Activated T-cell treated with anti-CD3 and anti-CD28 coated beads, Interleukin-2, amount 50 U/mL, for 4 hours (primary cell): Measurements from ENCODE around the gene SRPRB. TPM values are rescaled to one million over a fixed set of nuclear protein-coding genes. Genes with fewer than 3 reads are reported as not detected.

ENCODE experiments used
- ATAC-seq, 2 donors: fragments of 200-7000 bp; cut with Tn5 transposase; one replicate each; pipeline ENCODE4 v1.10.0; 2021
- DNase-seq: peaks from one replicate; pipeline ENCODE4 v3.0.0-alpha.2; 2020
- H3K27me3 Mint-ChIP-seq: one replicate; pipeline ENCODE4 v1.8.0; 2021; ENCODE audit warnings: low read depth, mixed read lengths
- H3K36me3 Mint-ChIP-seq: one replicate; pipeline ENCODE4 v1.8.0; 2022; ENCODE audit warnings: mixed read lengths; ENCODE audit not compliant: insufficient read depth
- H3K4me1 Mint-ChIP-seq: one replicate; pipeline ENCODE4 v1.8.0; 2021; ENCODE audit warnings: low read depth, mixed read lengths
- H3K4me3 Mint-ChIP-seq: one replicate; pipeline ENCODE4 v1.8.0; 2021; ENCODE audit warnings: mild to moderate bottlenecking, moderate library complexity, mixed read lengths
- H3K9me3 Mint-ChIP-seq: one replicate; pipeline ENCODE4 v1.8.0; 2021; ENCODE audit warnings: mixed read lengths
- total RNA-seq, 3 donors: library from RNA; stranded (reverse); gene quantifications; one replicate each; pipeline ENCODE4 v1.2.1, GENCODE V29; 2021

SRPRB gene
- total RNA-seq, 3 donors from 2014 or later, result 156 to 169 (median 166) TPM

DNA sequence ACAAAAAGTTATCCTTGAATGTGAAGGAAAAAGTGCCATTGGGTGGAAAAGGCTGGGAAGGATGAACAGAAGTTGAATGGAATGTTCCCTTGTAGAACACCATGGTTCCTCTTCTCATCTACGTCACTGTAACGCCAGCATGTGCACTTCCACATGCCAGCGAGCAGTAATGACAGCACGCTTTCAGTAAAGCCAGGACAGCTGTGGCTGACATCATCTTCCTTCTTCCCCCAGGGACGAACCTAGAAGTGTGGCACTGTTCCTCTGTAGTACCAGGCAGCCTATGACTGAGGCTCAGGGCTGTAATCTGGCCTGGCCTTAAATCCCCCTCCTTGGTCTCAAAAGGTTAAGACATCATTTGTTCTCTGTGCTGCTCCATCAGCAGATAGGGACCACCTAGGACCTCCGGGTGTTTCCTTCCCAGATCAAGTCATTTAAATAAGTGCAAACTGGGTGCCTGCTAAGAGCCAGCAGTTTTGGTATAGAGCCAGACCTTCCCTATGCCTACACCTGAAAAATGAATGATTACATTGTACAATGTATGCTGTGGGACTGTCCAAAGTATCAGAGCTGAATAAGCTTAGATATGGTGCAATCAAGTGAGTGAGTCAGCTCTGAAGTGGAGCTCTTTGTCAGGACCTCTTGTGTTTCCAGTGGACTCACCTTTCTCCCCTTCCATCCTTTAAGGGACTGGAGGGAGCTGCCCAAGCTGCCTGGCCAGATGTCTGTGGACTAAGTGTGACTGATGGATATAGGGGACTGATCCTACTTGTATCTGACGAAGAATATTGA is 5.6 kb upstream of the SRPRB start:
- peaks cover 18% of the 10 kb centered on the region for H3K27me3 Mint-ChIP-seq
- ATAC-seq (no peak), DNase-seq (no peak)
- H3K36me3 Mint-ChIP-seq, result peaks cover 1% of the 10 kb centered on the region
- no peak overlapping the region for H3K4me3 Mint-ChIP-seq
- peaks cover 2% of the 10 kb centered on the region for H3K4me1 Mint-ChIP-seq
- H3K9me3 Mint-ChIP-seq, result no peaks in the 10 kb centered on the region

DNA sequence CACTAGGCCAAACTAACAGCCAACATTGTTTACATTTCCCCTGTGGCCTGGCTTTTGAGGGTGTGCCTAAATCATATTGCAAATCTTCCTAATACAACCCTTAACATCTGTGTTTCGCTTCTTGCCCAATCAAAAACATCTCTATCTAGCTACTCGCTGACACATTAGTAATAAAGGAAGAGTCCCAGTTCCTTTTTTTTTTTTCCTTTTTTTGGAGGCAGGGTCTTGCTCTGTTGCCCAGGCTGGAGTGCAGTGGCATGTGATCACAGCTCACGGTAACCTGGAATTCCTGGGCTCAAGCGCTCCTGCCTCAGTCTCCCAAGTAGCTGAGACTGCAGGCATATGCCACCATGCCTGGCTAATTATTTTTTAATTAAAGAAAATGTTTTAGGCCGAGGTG is 2.1 kb upstream of the SRPRB start:
- ATAC-seq (no peak), DNase-seq (no peak)
- Mint-ChIP-seq H3K27me3 (peaks cover 8% of the 10 kb centered on the region), H3K4me1 (peaks cover 27% of the 10 kb centered on the region), H3K9me3 (no peaks in the 10 kb centered on the region), H3K36me3 (peaks cover 15% of the 10 kb centered on the region), H3K4me3 (no peak overlapping the region)

DNA sequence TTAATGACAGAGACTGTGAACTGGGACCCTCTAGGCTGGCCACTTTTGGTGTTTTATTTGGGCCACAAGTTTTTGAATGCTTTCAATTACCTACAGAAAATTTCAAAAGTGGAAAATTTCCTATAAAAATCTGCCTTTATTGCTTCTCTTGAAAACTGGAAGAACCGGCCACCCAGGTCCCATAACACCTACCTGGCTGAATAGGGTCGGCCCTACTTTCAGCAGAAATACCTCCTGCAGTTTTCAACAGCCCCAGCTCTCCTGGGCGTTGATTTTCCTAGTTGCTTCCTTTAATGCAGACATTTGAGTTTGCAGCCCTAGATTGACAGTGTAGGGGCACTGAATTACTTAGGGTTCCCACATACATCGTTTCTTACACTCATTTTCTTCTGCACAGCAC is 719 bp upstream of the SRPRB start:
- peaks cover 28% of the 10 kb centered on the region for H3K4me1 Mint-ChIP-seq
- DNase-seq, result no peak
- ATAC-seq, result no peak
- H3K27me3 Mint-ChIP-seq, result peaks cover 8% of the 10 kb centered on the region
- no peaks in the 10 kb centered on the region for H3K9me3 Mint-ChIP-seq
- peak overlapping the region; percentile 98 for H3K4me3 Mint-ChIP-seq
- H3K36me3 Mint-ChIP-seq, result peaks cover 21% of the 10 kb centered on the region

DNA sequence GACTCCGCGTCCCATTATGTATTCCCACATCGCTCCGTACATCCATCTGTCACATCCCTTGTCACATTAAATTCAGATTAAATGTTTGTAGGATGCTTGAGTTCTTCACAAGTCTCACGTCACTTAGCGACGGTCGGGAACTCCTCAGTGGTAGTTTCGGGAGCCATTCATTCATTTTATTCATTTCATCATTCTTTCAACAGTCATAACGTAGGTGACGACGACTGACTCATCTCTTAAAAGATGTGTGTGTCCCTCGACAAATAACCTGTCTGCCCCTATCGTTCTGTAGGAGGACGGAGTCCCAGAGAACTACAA is 272 bp upstream of the SRPRB start:
- H3K9me3 Mint-ChIP-seq, result no peaks in the 10 kb centered on the region
- peaks cover 31% of the 10 kb centered on the region for H3K4me1 Mint-ChIP-seq
- peaks cover 24% of the 10 kb centered on the region for H3K36me3 Mint-ChIP-seq
- DNase-seq (no peak), ATAC-seq (no peak)
- peak overlapping the region; percentile 98 for H3K4me3 Mint-ChIP-seq
- H3K27me3 Mint-ChIP-seq, result peaks cover 6% of the 10 kb centered on the region

DNA sequence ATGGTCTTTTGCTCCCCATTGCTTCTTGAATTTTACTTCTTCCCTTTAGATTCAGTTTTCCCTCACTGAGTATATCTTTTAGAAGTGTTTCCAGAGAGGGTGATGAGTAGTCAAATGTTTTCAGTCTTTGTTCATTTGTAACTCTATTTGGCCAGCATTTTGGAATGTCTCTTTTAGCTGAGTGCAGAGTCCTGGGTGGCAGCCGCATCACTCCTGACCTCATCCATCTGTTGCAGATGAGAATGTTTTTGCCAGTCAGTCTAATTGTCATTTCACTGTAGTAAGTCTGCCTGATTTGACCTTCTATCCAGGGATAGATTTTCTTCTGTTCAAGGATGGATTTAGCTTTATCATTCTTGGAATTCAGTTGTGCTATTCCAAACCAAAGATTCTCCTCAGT is 7.3 kb downstream of the SRPRB start:
- no peak overlapping the region for H3K4me3 Mint-ChIP-seq
- peaks cover 51% of the 10 kb centered on the region for H3K36me3 Mint-ChIP-seq
- no peaks in the 10 kb centered on the region for H3K9me3 Mint-ChIP-seq
- peaks cover 23% of the 10 kb centered on the region for H3K4me1 Mint-ChIP-seq
- no peak for DNase-seq
- no peaks in the 10 kb centered on the region for H3K27me3 Mint-ChIP-seq
- no peak for ATAC-seq

DNA sequence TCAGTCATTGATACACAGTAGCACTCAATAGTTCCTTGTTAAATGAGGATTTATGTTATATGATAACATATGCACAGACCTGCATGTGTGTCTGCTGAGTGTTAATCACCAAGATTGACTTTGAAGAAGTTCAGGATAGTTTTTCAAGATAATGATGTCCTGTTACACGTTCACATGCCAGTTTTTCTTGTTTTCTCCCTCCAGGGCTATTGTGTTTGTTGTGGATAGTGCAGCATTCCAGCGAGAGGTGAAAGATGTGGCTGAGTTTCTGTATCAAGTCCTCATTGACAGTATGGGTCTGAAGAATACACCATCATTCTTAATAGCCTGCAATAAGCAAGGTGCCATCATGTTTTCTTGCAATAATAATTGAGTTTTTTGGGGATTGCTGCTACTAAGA is 9.8 kb downstream of the SRPRB start:
- Mint-ChIP-seq H3K27me3 (no peaks in the 10 kb centered on the region), H3K9me3 (no peaks in the 10 kb centered on the region), H3K4me3 (no peak overlapping the region), H3K4me1 (peaks cover 12% of the 10 kb centered on the region), H3K36me3 (peaks cover 43% of the 10 kb centered on the region)
- no peak for ATAC-seq
- no peak for DNase-seq

DNA sequence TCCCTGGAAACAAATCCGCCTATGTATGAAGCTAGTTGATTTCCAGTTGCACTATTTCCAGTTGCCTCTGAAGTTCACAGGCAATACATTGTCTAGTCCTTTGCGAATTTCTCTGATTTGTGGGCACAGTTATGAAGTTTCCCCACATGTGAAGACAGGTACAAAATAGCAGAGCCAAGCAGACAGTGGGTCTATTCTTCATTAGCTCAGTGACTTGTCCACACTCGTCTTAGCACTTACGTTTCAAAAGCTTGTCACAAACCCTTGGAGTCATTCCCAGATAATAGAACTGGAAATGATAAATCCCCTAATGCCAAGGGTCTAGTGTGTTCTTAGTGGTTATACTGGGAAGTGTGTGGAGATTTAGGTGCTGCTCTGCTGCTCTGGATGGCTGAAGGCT is 14.5 kb downstream of the SRPRB start:
- Mint-ChIP-seq H3K4me1 (peaks cover under 1% of the 10 kb centered on the region), H3K4me3 (no peak overlapping the region), H3K9me3 (no peaks in the 10 kb centered on the region), H3K36me3 (peaks cover 52% of the 10 kb centered on the region), H3K27me3 (no peaks in the 10 kb centered on the region)
- ATAC-seq (no peak), DNase-seq (no peak)

DNA sequence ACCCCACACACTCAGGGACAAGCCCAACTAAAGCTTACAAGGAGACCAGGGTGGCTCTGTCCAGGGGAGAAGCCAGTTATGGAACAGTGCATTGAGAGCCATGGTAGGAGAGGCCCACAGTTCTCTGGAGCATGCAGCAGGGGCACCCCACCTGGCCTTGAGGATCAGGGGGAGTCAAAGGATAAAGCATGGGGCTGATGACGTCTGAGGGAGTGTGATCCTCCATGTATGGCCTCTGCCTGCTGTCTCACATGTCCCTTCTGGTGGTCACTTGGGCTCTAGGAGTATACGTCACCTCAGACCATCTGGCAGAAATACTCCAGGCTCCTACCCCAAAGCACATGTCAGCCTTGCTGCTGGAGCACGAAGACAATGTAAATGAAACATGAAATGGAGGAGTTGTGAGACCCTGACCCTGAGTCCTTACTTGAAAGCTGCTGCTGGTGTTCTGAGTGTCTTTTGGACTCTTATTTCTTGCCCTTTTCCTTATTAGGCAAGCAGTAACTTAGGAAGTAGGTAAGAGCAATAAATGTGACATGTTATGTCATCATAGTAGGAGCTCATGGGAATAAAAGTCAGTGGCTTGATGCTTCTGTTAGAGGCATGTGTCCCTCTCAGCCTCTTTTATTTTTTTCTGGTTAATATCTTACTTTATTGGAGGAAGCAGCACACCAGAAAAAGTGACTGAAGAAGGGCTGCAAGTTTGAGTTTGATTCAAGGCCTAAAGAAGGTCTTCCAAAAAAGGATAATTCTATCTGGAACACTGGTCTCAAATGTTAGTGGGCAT is 15.5 kb downstream of the SRPRB start:
- H3K4me3 Mint-ChIP-seq, result no peak overlapping the region
- no peak for DNase-seq
- H3K27me3 Mint-ChIP-seq, result no peaks in the 10 kb centered on the region
- peaks cover 54% of the 10 kb centered on the region for H3K36me3 Mint-ChIP-seq
- no peak for ATAC-seq
- H3K9me3 Mint-ChIP-seq, result no peaks in the 10 kb centered on the region
- H3K4me1 Mint-ChIP-seq, result no peaks in the 10 kb centered on the region

DNA sequence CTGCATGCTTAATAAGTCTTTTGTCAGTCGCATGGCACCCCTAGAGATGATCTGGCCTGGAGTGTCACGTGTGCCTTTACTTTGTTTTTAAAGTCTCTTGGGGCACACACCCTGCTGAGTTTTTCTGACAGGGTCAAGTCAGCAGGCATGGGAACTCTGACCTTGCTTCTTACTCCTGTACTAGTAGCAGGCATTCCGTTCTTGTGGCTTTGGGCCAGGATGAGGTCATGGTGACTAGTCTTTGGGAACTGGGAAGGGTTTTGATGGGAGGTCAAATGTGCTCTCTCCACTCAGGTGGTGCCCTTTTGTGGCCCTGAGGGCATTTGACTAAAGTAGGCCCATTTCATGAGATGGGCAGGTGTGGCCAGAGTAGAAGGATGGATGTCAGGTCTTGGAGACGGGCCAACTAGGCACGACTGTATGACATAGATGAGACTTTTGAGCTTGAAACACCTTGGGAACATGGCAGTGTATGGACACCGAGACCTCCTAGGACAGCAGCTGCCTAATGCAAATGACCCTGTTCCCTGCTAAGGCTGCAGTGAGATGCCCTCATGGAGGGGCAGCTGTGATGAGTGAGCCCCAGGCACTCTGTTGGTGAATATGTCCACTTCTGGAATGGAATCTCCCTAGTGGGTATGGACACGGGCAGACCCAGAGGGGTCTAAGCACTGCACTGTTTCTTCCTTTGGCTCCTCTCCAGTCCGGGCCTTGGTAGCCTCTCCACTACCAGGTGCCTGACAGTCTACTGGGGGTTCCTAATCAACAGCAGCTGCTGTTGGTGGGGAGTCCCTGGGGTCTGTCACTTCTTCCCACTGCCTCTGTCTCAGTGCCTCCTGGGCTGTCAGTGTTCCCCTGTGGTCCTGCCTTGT is 16.4 kb downstream of the SRPRB start:
- ATAC-seq (no peak), DNase-seq (no peak)
- Mint-ChIP-seq H3K4me1 (no peaks in the 10 kb centered on the region), H3K9me3 (no peaks in the 10 kb centered on the region), H3K36me3 (peaks cover 58% of the 10 kb centered on the region), H3K27me3 (no peaks in the 10 kb centered on the region), H3K4me3 (no peak overlapping the region)

DNA sequence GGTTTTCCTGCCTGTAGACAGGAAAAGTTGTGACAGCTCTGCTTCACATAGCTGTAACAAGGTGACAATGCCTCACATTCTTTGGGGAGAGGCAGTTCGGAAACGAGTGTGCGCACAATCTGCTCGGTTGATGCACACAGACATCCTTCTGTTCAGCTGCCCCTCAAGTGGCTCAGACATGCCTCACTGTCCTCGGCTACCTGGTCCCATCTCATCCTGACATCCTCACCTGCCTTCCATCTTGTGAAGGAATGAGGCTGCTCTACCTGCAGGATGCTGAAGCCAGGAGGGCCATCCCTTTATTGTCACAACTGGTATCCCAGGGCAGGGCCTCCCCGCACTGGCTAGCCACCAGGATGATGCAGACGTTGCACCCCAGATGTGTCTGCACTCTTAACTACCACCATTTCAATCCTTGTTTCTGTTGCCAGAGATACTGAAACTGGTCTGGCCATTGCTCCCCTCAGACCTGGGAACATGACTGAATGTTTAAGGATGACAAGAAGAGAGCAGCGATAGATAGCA is 19.4 kb downstream of the SRPRB start:
- H3K4me3 Mint-ChIP-seq, result no peak overlapping the region
- no peaks in the 10 kb centered on the region for H3K4me1 Mint-ChIP-seq
- no peak for DNase-seq
- no peak for ATAC-seq
- H3K27me3 Mint-ChIP-seq, result no peaks in the 10 kb centered on the region
- peaks cover 51% of the 10 kb centered on the region for H3K36me3 Mint-ChIP-seq
- H3K9me3 Mint-ChIP-seq, result no peaks in the 10 kb centered on the region

DNA sequence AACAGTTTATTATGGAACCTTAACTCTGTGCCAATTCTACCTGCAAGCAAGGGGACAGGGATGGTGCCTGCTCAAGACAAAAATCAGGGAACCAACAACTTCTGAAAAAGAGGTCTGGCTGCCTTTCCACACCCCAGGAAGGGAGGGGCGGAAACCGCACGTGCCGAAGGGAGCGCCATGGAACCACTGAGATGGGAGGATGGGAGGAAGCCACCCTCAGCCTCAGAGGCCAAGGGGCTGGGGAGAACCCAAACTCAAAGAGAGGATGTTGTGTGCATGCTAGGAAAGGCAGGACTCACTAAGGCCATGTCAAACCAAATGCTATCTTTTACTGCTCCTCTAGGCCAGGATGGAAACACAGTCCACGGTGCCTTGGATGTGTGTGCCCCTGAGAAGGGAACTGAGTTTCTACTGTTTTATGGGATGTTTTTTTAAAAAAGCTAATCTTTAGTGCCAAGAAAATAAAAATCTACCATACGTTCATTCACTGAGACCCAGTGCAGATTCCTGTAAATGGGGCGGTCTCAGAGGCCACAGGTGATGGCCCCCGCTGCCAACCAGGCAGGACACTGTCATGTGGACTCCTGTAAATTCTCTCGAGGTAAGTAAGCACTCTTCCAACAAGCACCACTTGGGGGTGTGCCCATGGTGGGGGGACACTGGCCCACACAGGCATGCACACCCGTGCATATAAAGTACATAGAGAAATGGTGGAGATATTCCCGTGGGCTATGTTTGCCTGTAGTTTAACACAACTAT is 20.5 kb downstream of the SRPRB start:
- DNase-seq (no peak), ATAC-seq (no peak)
- no peaks in the 10 kb centered on the region for H3K9me3 Mint-ChIP-seq
- H3K4me3 Mint-ChIP-seq, result no peak overlapping the region
- H3K4me1 Mint-ChIP-seq, result no peaks in the 10 kb centered on the region
- H3K36me3 Mint-ChIP-seq, result peaks cover 43% of the 10 kb centered on the region
- H3K27me3 Mint-ChIP-seq, result no peaks in the 10 kb centered on the region

DNA sequence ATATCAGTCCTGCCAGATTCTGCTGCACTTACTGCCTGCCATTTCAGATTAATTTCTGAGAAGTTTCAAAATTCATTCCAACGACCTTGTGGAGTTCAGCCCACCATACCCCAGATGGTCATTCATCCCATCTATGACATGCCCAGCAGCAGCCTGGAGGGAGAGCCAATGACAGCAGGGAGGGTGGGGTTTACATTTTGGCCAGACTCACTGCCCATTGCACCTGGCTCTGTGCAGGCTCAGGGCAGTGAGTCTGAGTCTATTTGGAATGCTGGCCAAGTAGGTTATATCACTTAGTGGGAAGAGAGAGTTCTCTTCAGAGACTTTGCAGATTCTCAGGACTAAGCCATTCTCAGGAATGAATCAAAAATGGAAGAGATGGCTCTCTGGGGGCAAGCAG is 21.5 kb downstream of the SRPRB start:
- no peaks in the 10 kb centered on the region for H3K27me3 Mint-ChIP-seq
- DNase-seq, result no peak
- H3K4me3 Mint-ChIP-seq, result no peak overlapping the region
- no peaks in the 10 kb centered on the region for H3K4me1 Mint-ChIP-seq
- peaks cover 36% of the 10 kb centered on the region for H3K36me3 Mint-ChIP-seq
- H3K9me3 Mint-ChIP-seq, result no peaks in the 10 kb centered on the region
- ATAC-seq, result no peak

DNA sequence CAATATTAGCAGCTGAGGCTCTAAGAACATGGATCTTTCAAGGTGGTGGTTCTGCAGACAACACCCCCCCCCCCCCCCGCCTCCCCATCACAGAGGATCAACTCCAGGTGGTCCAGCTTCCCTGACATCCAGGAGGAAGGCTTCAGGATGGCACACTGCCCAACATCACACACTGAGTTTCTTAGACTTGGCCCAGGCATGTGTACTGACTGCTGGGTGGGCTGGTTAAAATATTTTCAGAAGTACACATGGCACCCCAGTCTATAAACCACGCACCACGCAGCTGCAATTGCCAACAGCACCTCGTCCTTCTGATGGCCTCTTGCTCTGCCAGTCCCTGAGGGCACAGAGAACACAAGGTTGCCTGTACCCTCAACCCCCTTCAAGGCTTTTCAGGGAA is 22.1 kb downstream of the SRPRB start:
- Mint-ChIP-seq H3K4me3 (no peak overlapping the region), H3K36me3 (peaks cover 32% of the 10 kb centered on the region), H3K27me3 (no peaks in the 10 kb centered on the region), H3K4me1 (no peaks in the 10 kb centered on the region), H3K9me3 (no peaks in the 10 kb centered on the region)
- ATAC-seq (no peak), DNase-seq (no peak)
